GM12891 (cell line): ENCODE measurements around the gene CNKSR2.

Experiments used
- DNase-seq: peaks from one replicate; pipeline ENCODE4 v3.0.0; 2011; ENCODE audit warnings: low spot score; ENCODE audit not compliant: insufficient read length
- FAIRE-seq: peaks from 2 replicates; lab custom pipeline; 2011; peaks lifted over from hg19 to GRCh38; lab: Jason Lieb, UNC
- PAX5 ChIP-seq: IDR thresholded peaks from 2 replicates; pipeline ENCODE4 v1.6.1; 2011; ENCODE audit warnings: low read length, moderate library complexity, mild to moderate bottlenecking; ENCODE audit not compliant: insufficient read depth, severe bottlenecking
- POLR2A ChIP-seq: IDR thresholded peaks from 2 replicates; pipeline ENCODE4 v1.6.1; 2011; ENCODE audit warnings: low read depth, low read length, control low read depth
- POLR2AphosphoS5 ChIP-seq: IDR thresholded peaks from 2 replicates; pipeline ENCODE4 v1.6.1; 2011; ENCODE audit warnings: low read depth, low read length, control low read depth
- POU2F2 ChIP-seq: IDR thresholded peaks from 2 replicates; pipeline ENCODE4 v1.6.1; 2011; ENCODE audit warnings: low read depth, mild to moderate bottlenecking, control low read depth, low read length, moderate library complexity
- SPI1 ChIP-seq: IDR thresholded peaks from 2 replicates; pipeline ENCODE4 v1.6.1; 2011; ENCODE audit warnings: low read depth, low read length, control low read depth
- TAF1 ChIP-seq: IDR thresholded peaks from 2 replicates; pipeline ENCODE4 v1.6.1; 2011; ENCODE audit warnings: low read depth, low read length, control low read depth

Gene CNKSR2

DNA sequence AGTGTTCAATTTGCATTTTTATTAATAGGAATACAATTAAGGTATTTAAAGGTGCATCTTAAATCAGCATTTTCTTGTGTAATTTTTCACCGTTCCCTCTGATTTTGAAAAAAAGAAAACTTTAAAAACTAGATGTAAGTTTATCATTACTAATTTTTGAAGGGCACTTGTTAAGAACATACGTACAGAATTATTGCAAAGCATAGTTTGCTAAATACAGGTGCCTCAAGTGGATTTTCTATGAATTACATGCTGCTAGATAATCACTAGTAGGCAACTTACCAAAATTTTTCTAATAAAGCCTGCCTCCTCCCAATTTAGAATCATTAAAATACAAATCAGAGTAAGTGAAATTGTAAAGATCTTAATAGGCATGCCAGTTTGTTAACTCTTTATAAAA is 8.5 kb downstream of the CNKSR2 start:
- DNase-seq (no peak), FAIRE-seq (no peak)
- no peak for TF ChIP-seq POLR2A
- no peak for TF ChIP-seq TAF1
- TF ChIP-seq SPI1 = no peak
- TF ChIP-seq PAX5 = no peak
- no peak for TF ChIP-seq POLR2AphosphoS5
- no peak for TF ChIP-seq POU2F2

DNA sequence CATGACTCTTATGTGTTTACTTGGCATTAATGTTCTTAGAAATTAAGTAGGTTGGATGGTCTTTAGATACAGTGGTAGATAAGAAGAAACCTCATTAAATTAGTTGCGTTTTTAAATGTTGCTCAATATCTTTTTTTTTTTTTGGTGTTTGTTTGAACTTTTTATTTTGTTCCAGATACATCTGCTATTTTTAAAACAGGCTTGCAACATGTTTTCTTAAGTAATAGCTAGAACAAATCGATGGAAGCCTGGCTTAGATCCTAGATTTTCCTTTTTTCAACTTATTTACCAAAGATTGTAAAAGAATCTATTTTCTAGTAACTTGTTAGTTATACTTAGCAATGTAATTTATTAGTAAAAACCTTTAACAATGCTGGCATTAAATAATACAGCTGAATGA is 9.3 kb downstream of the CNKSR2 start:
- no peak for FAIRE-seq
- TF ChIP-seq TAF1 (no peak), POLR2A (no peak), POU2F2 (no peak), POLR2AphosphoS5 (no peak), SPI1 (no peak), PAX5 (no peak)

DNA sequence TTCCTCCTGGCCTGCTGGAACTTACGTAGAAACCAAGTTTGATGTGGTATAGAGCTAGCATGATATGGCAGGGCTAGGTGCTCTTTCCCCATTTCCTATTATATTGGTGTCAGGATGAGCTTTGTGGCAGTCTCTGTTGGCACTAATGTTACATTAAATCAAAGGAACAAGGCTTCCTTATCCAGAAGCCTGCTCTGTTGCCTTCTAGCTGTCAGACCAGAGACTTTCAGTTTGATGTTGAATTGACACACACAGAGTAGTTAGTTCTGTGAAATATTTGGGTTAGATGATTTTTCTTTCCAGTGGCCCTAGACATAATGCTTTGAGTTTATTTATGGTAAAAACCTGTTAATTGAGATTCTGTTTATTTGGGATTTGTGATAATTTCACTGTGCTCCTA is 10.0 kb downstream of the CNKSR2 start:
- TF ChIP-seq SPI1 (no peak), POU2F2 (no peak), PAX5 (no peak), POLR2AphosphoS5 (no peak), POLR2A (no peak), TAF1 (no peak)
- DNase-seq (no peak), FAIRE-seq (peak; percentile 45)

More for the DNA sequence above, 9.3 kb downstream of the CNKSR2 start:
- DNase-seq = no peak

DNA sequence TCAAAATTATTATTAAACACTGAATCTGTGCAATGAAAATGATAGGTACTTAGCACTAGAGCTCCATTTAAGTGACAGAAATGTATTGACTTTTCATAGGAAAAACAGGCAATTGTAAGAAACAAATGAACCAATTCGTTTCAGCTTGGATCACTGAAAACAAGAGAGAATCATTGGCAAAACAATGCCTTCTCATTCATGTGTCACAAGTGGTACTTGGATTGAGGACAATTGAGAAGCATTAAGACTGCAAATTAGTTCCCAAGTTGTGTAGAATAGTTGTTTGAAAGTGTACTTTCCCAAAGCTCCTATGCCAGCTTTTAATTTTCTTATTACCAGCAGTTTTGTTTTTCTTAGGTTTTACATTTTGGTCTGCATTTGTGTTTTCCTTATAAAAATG is 20.6 kb downstream of the CNKSR2 start:
- no peak for TF ChIP-seq POU2F2
- FAIRE-seq (no peak), DNase-seq (no peak)

DNA sequence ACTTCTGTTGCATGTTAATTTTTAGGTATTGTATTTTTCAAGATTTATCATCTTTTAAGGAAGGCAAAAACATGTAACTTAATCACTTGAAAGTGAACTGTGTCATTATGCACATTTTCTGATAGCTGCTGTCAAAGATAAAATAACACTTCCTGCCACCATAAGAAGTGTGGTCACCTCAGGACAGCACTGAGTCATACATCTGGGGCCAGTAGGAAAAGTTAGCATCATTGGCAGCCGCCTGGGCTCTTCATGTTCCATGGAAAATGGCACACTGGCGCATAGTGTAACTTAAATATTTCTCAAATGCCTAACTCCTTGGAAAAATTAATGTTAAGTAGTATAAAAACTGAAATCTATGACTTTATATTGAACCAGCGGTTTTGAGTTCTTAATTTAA is 24.2 kb downstream of the CNKSR2 start:
- FAIRE-seq (no peak), DNase-seq (no peak)
- TF ChIP-seq POLR2A (no peak), POU2F2 (no peak), TAF1 (no peak)

DNA sequence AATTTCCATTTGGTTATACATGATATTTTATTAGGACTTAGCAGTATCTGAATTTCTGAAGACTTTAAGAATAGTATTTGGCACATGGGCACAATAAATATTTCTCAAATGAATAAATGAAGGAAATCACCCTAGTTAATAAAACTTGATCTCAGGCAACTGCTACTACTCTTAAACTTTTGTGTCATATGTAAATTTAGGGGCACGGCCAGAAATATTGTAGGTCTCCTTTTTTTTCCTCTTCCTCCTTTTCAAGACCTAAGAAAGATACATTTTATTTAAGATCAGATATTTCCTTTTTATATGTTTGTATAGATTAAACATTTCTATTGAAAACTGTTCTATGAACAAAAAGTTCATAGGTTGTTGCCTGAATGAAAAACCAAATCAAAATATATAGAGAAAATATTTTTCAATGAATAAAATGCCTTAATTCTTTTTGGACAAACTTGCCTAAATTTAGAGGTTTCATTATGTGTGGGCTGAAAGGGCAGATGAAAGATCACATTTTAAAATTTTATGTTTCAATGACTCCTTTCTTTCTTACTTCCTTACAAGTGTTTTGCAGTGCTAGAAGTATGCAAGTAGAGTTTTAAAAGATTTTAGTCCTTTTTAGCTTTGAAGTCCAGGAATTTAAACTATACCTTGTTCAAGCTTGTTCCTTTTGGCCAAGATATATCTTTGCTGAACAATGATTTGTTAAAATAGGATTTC is 26.3 kb downstream of the CNKSR2 start:
- FAIRE-seq = no peak

DNA sequence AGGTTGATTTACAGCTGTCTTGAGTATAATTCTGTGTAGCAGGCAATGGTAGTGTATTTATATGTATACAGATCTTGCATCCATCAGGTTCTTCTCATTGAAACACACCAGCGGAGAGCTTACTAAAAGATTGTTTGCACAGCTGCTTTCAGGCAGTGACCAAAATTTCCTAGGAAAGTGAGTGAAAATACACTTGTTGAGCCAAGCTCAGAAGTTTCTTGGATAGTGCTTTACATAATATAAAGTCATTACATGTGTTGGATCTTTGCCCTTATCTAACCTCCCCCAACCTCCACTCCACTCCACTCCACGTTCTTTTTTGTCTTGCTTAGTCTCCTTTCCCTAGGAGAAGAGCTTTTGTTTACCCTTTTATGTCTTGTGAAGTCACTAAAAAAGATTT is 34.1 kb downstream of the CNKSR2 start:
- FAIRE-seq = no peak
- TF ChIP-seq PAX5 (no peak), POU2F2 (no peak), TAF1 (no peak), POLR2AphosphoS5 (no peak), SPI1 (no peak), POLR2A (no peak)
- no peak for DNase-seq

More for the DNA sequence above, 26.3 kb downstream of the CNKSR2 start:
- TF ChIP-seq SPI1 (no peak), PAX5 (no peak), TAF1 (no peak), POU2F2 (no peak), POLR2A (no peak), POLR2AphosphoS5 (no peak)
- no peak for DNase-seq

DNA sequence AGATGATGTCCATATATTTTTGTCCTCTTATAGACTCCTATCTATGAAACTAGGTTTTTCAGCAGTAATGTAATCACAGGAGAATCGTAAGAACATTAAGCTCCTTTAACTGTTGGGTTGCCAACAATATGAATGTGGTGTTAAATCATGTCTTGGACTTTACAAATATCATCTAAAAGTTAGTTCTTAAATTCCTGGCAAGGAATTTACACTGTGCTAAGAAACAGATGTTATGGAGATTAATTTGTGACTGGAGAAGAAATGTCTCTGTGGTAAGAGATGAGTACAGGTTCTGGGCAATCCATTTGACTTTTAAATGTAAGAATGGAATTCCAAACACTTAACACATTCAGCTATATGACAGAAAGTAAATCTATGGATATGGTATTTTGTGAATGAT is 34.6 kb downstream of the CNKSR2 start:
- TF ChIP-seq SPI1 (no peak), POLR2A (no peak), PAX5 (no peak), TAF1 (no peak), POU2F2 (no peak), POLR2AphosphoS5 (no peak)
- FAIRE-seq = no peak

DNA sequence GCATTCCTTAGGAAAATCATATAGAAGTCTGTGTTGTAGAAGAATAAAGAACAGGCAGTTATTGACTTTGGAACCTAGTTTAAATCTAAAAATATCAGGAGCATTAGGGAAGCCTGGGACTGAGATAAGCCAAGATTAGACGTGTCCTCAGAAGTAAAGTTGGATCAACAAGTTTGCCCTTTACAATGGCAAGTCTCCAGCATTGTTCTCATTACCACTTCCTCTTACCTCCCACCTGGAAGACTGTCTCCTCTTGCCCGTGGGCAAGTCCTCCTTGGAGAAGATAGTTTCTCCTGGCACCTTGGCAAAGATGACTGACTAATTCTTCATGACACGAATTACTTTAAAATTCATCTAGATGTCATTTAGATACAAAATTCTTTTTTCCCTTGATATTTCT is 37.8 kb downstream of the CNKSR2 start:
- DNase-seq = no peak
- no peak for FAIRE-seq
- no peak for TF ChIP-seq PAX5
- TF ChIP-seq TAF1 = no peak
- no peak for TF ChIP-seq SPI1
- no peak for TF ChIP-seq POU2F2
- no peak for TF ChIP-seq POLR2A
- no peak for TF ChIP-seq POLR2AphosphoS5

More for the DNA sequence above, 34.6 kb downstream of the CNKSR2 start:
- no peak for DNase-seq

DNA sequence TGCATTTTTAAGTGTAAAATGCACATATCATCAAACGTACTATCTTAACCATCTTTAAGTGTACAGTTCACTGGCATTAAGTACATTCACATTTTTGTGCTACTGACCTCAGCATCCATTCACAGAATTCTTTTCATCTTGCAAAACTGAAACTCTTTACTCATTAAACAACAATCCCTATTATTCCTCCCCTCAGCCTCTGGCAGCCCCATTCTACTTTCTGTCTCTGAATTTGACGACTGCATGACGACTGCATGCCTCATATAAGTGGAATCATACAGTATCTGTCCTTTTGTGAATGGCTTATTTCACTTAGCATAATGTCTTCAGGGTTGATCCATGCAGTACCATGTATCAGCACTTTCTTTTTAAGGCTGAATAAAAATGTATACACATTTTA is 38.7 kb downstream of the CNKSR2 start:
- no peak for FAIRE-seq
- TF ChIP-seq POU2F2 (no peak), PAX5 (no peak), POLR2AphosphoS5 (no peak), TAF1 (no peak), POLR2A (no peak)
- no peak for DNase-seq
